Sciatic nerve (tissue), 2 donors: ENCODE results near the gene AP3B2. TPM values are rescaled to one million over a fixed set of nuclear protein-coding genes. Genes with fewer than 3 reads are reported as not detected.

Experiments
- ATAC-seq: fragments of 200-7000 bp; cut with Tn5 transposase; one replicate; pipeline ENCODE4 v1.9.1; 2020; ENCODE audit warnings: mild to moderate bottlenecking, moderate library complexity
- DNase-seq: peaks from one replicate; pipeline ENCODE4 v3.0.0-alpha.2; 2020; ENCODE audit warnings: low spot score
- intact Hi-C: fragments of 100-400 bp; cut with DNase I; formaldehyde crosslinking; loops from one replicate; pipeline ENCODE4 v1.14.2; 2022
- total RNA-seq: library from RNA; stranded (reverse); fragmentation: NEBNext Ultra II Directional; extraction: Animal tissue kit (Norgen Biotek cat#: 25700); gene quantifications from one replicate; pipeline ENCODE4 v1.2.1, GENCODE V29; 2021
- donor health status: DM: no; HTN: no; CAD: no.
- donor health status: DM: no; HTN: no; CAD: no.

AP3B2 gene
- total RNA-seq, 1 donor from 2014 or later = 2.4 TPM

GRCh38 chr15:82624438-82624837, 85.2 kb downstream of the AP3B2 start:
- no peak for ATAC-seq
- intact Hi-C loops = no loop called here
- DNase-seq = no peak

GRCh38 chr15:82624008-82624407, 85.7 kb downstream of the AP3B2 start:
- ATAC-seq = no peak
- intact Hi-C loops = no loop called here
- no peak for DNase-seq

- intact Hi-C loops = no loop called here
- DNase-seq (no peak), ATAC-seq (no peak)
Measured at GRCh38 chr15:82621970-82622369, 87.7 kb downstream of the AP3B2 start.

GRCh38 chr15:82613747-82614146, 95.9 kb downstream of the AP3B2 start:
- intact Hi-C loops = no loop called here
- no peak for DNase-seq

GRCh38 chr15:82611348-82611747, 98.3 kb downstream of the AP3B2 start:
- no peak for DNase-seq
- intact Hi-C loops = no loop called here
- no peak for ATAC-seq

More at GRCh38 chr15:82613747-82614146, 95.9 kb downstream of the AP3B2 start:
- no peak for ATAC-seq

Other genes starting within 250 kb of the AP3B2 start
- gene RPS17, start 169.4 kb downstream of the AP3B2 start, total RNA-seq = 1,050 TPM
- gene CPEB1, start 62.5 kb downstream of the AP3B2 start, total RNA-seq = 27.1 TPM
- not detected for gene FSD2, start 96.2 kb upstream of the AP3B2 start, total RNA-seq
- 14.2 TPM for gene WHAMM, start 99.8 kb upstream of the AP3B2 start, total RNA-seq
- 13.2 TPM for gene HOMER2, start 242.8 kb upstream of the AP3B2 start, total RNA-seq